Brain microvascular endothelial cell (primary cell): Measurements from ENCODE around the gene TRAPPC6A.

Experiments used
- DNase-seq: peaks from one replicate; pipeline ENCODE4 v3.0.0-alpha.2; 2020
- H3K27ac ChIP-seq: fragments of 250-450 bp; sonication (Bioruptor Pico); 2 replicates; pipeline ENCODE4 v1.5.1; 2020; ENCODE audit warnings: mild to moderate bottlenecking, moderate library complexity
- H3K27me3 ChIP-seq: fragments of 250-450 bp; sonication (Bioruptor Pico); replicated peaks from 2 replicates; pipeline ENCODE4 v1.5.1; 2020; ENCODE audit warnings: mild to moderate bottlenecking
- H3K36me3 ChIP-seq: fragments of 250-450 bp; sonication (Bioruptor Pico); replicated peaks from 2 replicates; pipeline ENCODE4 v1.5.1; 2020; ENCODE audit warnings: mild to moderate bottlenecking
- H3K4me3 ChIP-seq: 2 replicates; pipeline ENCODE4 v1.5.1; 2011; ENCODE audit warnings: low read depth, mild to moderate bottlenecking, control low read depth, low read length, moderate library complexity
- CTCF ChIP-seq: IDR thresholded peaks from 2 replicates; pipeline ENCODE4 v1.5.1; 2011; ENCODE audit warnings: low read depth, mild to moderate bottlenecking, moderate library complexity, low read length, control low read depth, inconsistent platforms; ENCODE audit errors: missing control alignments
- in situ Hi-C: cut with HindIII; loops from 2 replicates; pipeline ENCODE4 v1.10.0; 2017; ENCODE audit warnings: low sequenced_read_pairs, low pct_ligation_motif_present

The TRAPPC6A gene

GRCh38 chr19:45130236-45130635 is 47.8 kb downstream of the TRAPPC6A start:
- in situ Hi-C loops = no loop called here
- Histone ChIP-seq H3K27ac (no peak overlapping the region), H3K4me3 (no peak overlapping the region), H3K36me3 (peaks cover 2% of the 10 kb centered on the region), H3K27me3 (no peaks in the 10 kb centered on the region)
- no peak for TF ChIP-seq CTCF
- no peak for DNase-seq

GRCh38 chr19:45128806-45129205 is 49.2 kb downstream of the TRAPPC6A start:
- DNase-seq = no peak
- TF ChIP-seq CTCF = no peak
- H3K36me3 ChIP-seq = no peaks in the 10 kb centered on the region

GRCh38 chr19:45128146-45128545 is 49.9 kb downstream of the TRAPPC6A start:
- no peak for DNase-seq
- H3K36me3 ChIP-seq = no peaks in the 10 kb centered on the region
- H3K27ac ChIP-seq = no peak overlapping the region
- H3K4me3 ChIP-seq = no peak overlapping the region
- H3K27me3 ChIP-seq = no peaks in the 10 kb centered on the region
- in situ Hi-C loops = no loop called here
- TF ChIP-seq CTCF = no peak

More at GRCh38 chr19:45128806-45129205, 49.2 kb downstream of the TRAPPC6A start:
- Histone ChIP-seq H3K4me3 (no peak overlapping the region), H3K27me3 (no peaks in the 10 kb centered on the region), H3K27ac (no peak overlapping the region)
- in situ Hi-C loops = no loop called here

GRCh38 chr19:45126654-45127053 is 51.4 kb downstream of the TRAPPC6A start:
- H3K36me3 ChIP-seq = no peaks in the 10 kb centered on the region

GRCh38 chr19:45125975-45126493 is 52.0 kb downstream of the TRAPPC6A start:
- Histone ChIP-seq H3K27me3 (no peaks in the 10 kb centered on the region), H3K36me3 (no peaks in the 10 kb centered on the region), H3K27ac (no peak overlapping the region), H3K4me3 (no peak overlapping the region)
- peak; percentile 93 for TF ChIP-seq CTCF
- in situ Hi-C loops = no loop called here
- DNase-seq = peak; percentile 48

More at GRCh38 chr19:45126654-45127053, 51.4 kb downstream of the TRAPPC6A start:
- in situ Hi-C loops = no loop called here
- Histone ChIP-seq H3K27me3 (no peaks in the 10 kb centered on the region), H3K4me3 (no peak overlapping the region), H3K27ac (no peak overlapping the region)
- DNase-seq = no peak
- TF ChIP-seq CTCF = no peak

- DNase-seq = no peak
- no peak overlapping the region for H3K4me3 ChIP-seq
- H3K27ac ChIP-seq = no peak overlapping the region
- TF ChIP-seq CTCF = no peak
- in situ Hi-C loops = no loop called here
- no peaks in the 10 kb centered on the region for H3K27me3 ChIP-seq
- H3K36me3 ChIP-seq = no peaks in the 10 kb centered on the region
Measured at GRCh38 chr19:45125360-45125759, 52.7 kb downstream of the TRAPPC6A start.
